Measurements from ENCODE around the gene KMT5B. TPM values are rescaled to one million over a fixed set of nuclear protein-coding genes. Genes with fewer than 3 reads are reported as not detected.

The KMT5B gene
- total and polyA plus RNA-seq, 2 of the 4 experiments (the other 2 are of a cell fraction): 11.2 to 13.4 TPM

DNA sequence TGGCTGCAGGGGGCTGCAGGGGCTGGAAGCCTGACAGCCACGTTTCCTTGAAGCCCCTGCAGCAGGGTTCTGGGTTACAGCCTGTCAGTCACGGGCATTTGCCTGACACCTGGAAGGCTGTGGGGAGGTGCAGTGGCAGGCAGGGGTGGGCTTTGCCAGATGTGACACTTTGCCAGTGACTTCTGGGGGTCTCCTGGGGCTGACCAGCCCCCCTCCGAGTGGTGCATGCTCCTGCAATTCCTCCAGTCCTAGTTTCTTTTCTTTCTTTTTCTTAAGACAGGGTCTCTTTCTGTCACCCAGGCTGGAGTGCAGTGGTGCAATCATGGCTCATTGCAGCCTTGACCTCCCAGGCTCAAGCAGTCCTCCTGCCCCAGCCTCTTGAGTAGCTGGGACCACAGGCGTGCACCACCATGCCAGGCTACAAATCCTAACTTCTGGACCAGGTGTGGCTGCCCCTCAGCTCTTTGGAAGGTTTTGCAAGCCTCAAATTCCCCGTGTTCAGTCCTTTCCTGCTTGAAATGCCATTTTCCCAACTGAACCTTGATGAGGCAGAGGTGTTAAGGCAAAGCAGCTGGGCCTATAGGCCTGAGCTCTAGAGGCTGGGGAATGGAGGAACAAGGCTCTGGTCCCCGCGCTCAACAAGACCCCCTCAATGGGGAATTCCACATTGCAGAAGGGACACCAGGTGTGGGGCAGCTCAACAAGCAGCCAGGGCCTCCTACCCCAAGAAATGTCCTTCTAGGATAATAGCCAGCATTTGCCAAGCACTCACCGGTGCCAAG, 71.7 kb downstream of the KMT5B start:
- Histone ChIP-seq H2AK5ac (ENCODE audit: low read depth, low read length) (no peak overlapping the region), H3K36me3 (ENCODE audit: control insufficient read depth, insufficient read depth, low read length) (no peaks in the 10 kb centered on the region), H2BK15ac (ENCODE audit: low read depth, low read length) (no peak overlapping the region), H3K56ac (ENCODE audit: extremely low read depth, insufficient read depth, low read length) (no peak overlapping the region), H4K5ac (ENCODE audit: low read depth, low read length) (no peak overlapping the region), H2AK9ac (replicated peaks; ENCODE audit: low read depth, low read length, poor library complexity) (no peak overlapping the region), H3K23ac (ENCODE audit: low read depth, low read length) (no peak overlapping the region), H2BK20ac (ENCODE audit: low read depth, low read length) (no peak overlapping the region), H4K8ac (ENCODE audit: low read depth in 2 of 2, low read length in 2 of 2) (no peak overlapping the region), H3K27me3 (ENCODE audit: control insufficient read depth, insufficient read depth, low read length) (peaks cover 6% of the 10 kb centered on the region; the same call in 1 of the 2 replicates), H3K9ac (ENCODE audit: low read depth, low read length) (no peak overlapping the region), H2AFZ (replicated peaks; ENCODE audit: low read length, poor library complexity) (no peak overlapping the region), H3K4me2 (ENCODE audit: low read depth, low read length) (no peak overlapping the region), H2BK5ac (ENCODE audit: low read depth, low read length, poor library complexity, severe bottlenecking) (no peak overlapping the region), H4K91ac (ENCODE audit: insufficient read depth, low read depth, low read length) (no peak overlapping the region), H3K79me1 (ENCODE audit: low read depth in 1 of 2, low read length in 2 of 2) (no peaks in the 10 kb centered on the region), H3K18ac (ENCODE audit: low read depth, low read length) (no peak overlapping the region), H3K4ac (ENCODE audit: low read depth, low read length) (no peak overlapping the region), H3K27ac (ENCODE audit: insufficient read depth, low read length) (no peak overlapping the region), H3K4me1 (ENCODE audit: control insufficient read depth, insufficient read depth, low read length) (no peaks in the 10 kb centered on the region), H2BK120ac (ENCODE audit: low read depth, low read length) (no peak overlapping the region), H3K9me1 (ENCODE audit: insufficient read depth, low read length) (no peaks in the 10 kb centered on the region), H3K4me3 (ENCODE audit: insufficient read depth, low read depth, low read length) (no peak overlapping the region), H3K9me3 (ENCODE audit: control insufficient read depth, insufficient read depth, low read length) (no peaks in the 10 kb centered on the region), H4K20me1 (ENCODE audit: insufficient read depth, low read length) (no peaks in the 10 kb centered on the region), H3K14ac (replicated peaks; ENCODE audit: low read depth, low read length) (no peak overlapping the region)
- dilution Hi-C loops (cut with HindIII; ENCODE audit: low sequenced_read_pairs, unreplicated experiment) (no loop called here), intact Hi-C loops (cut with micrococcal nuclease) (no loop called here), in situ Hi-C loops (cut with MboI; ENCODE audit: low sequenced_read_pairs) (no loop called here)
- 58% methylated on average over 2 of the region's 8 CpGs; no CpG with 5 or more reads in 1 of the 2 experiments for WGBS, 2 experiments (ENCODE audit: extremely low coverage in 2 of 2, insufficient read length in 1 of 2)
- ATAC-seq (ENCODE audit: low read depth): no peak
- no peak for DNase-seq
- TF ChIP-seq CHD1 (IDR thresholded peaks at IDR 0.05; ENCODE audit: low read depth, low read length) (no peak), SMC3 (IDR thresholded peaks at IDR 0.05; ENCODE audit: low read depth, low read length) (no peak), NFE2L2 (IDR thresholded peaks at IDR 0.05; ENCODE audit: low read depth, low read length) (no peak), MAFK (IDR thresholded peaks at IDR 0.05; ENCODE audit: low read depth, low read length) (no peak), FOS (IDR thresholded peaks at IDR 0.05; ENCODE audit: low read depth, low read length) (no peak), RFX5 (IDR thresholded peaks at IDR 0.05; ENCODE audit: low read depth, low read length) (no peak)
- TF ChIP-seq, protein P1, sequence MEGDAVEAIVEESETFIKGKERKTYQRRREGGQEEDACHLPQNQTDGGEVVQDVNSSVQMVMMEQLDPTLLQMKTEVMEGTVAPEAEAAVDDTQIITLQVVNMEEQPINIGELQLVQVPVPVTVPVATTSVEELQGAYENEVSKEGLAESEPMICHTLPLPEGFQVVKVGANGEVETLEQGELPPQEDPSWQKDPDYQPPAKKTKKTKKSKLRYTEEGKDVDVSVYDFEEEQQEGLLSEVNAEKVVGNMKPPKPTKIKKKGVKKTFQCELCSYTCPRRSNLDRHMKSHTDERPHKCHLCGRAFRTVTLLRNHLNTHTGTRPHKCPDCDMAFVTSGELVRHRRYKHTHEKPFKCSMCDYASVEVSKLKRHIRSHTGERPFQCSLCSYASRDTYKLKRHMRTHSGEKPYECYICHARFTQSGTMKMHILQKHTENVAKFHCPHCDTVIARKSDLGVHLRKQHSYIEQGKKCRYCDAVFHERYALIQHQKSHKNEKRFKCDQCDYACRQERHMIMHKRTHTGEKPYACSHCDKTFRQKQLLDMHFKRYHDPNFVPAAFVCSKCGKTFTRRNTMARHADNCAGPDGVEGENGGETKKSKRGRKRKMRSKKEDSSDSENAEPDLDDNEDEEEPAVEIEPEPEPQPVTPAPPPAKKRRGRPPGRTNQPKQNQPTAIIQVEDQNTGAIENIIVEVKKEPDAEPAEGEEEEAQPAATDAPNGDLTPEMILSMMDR (conservative IDR thresholded peaks at IDR 0.05; ENCODE audit: low read depth, low read length): no peak
- no TSS peak for BruUV-seq (replicated peaks)
- CTCF ChIA-PET: no interaction called here
- POLR2A ChIA-PET (ENCODE audit: unreplicated experiment): no interaction called here

Measured in IMR-90 (cell line).